SK-N-SH (cell line): ENCODE results near the gene KCTD4. TPM values are rescaled to one million over a fixed set of nuclear protein-coding genes. Genes with fewer than 3 reads are reported as not detected.

Experiments
- CTCF ChIA-PET: fragments of 300-600, 350-600 bp; formaldehyde crosslinking; extraction: SDS; loops from one replicate; lab custom pipeline; 2021; lab: Yijun Ruan, JAX
- POLR2A ChIA-PET: fragments of 350-600 bp; sonication (Branson Sonifier 250); formaldehyde crosslinking; extraction: SDS; loops from one replicate; lab custom pipeline; 2020; ENCODE audit warnings: antibody characterized with exemption, inconsistent platforms; lab: Yijun Ruan, JAX
- DNase-seq: peaks from one replicate; pipeline ENCODE4 v3.0.0; 2012
- H2AFZ ChIP-seq: fragments of 200-600 bp; sonication (generic); 2 replicates; pipeline ENCODE4 v1.8.1; 2016; ENCODE audit warnings: antibody characterized with exemption, mild to moderate bottlenecking, low read depth
- H3F3A ChIP-seq: fragments of 200-600 bp; sonication (generic); replicated peaks from 2 replicates; pipeline ENCODE3; 2016; ENCODE audit warnings: antibody characterized with exemption, mild to moderate bottlenecking; ENCODE audit not compliant: insufficient read depth
- H3K27ac ChIP-seq, 2 experiments: fragments of 200-500 bp in 1 of 2; fragments of 200-600 bp in 1 of 2; sonication (Bioruptor generic) in 1 of 2; sonication (generic), shearing (Covaris generic) in 1 of 2; 2 replicates each; pipeline versions ENCODE4 v1.5.1 to v1.6.1; 2014 to 2016; ENCODE audit warnings: low read depth in 2 of 2, inconsistent platforms in 1 of 2, low read length in 1 of 2, mild to moderate bottlenecking in 1 of 2, mixed read lengths in 1 of 2
- H3K27me3 ChIP-seq: fragments of 200-600 bp; sonication (generic), shearing (Covaris generic); 2 replicates; pipeline ENCODE4 v1.6.1; 2016; ENCODE audit warnings: mixed run types; ENCODE audit not compliant: insufficient read depth
- H3K36me3 ChIP-seq, 2 experiments: fragments of 200-500 bp in 1 of 2; fragments of 200-600 bp in 1 of 2; sonication (Bioruptor generic) in 1 of 2; sonication (generic) in 1 of 2; replicated peaks in 1 of 2; 2 replicates each; pipeline versions ENCODE3 to v1.5.1; 2014 to 2016; ENCODE audit warnings: low read length in 1 of 2, mild to moderate bottlenecking in 1 of 2; ENCODE audit not compliant: insufficient read depth in 2 of 2, control insufficient read depth in 1 of 2
- H3K4me1 ChIP-seq, 2 experiments: fragments of 200-500 bp in 1 of 2; fragments of 200-600 bp in 1 of 2; sonication (Bioruptor generic) in 1 of 2; sonication (generic), shearing (Covaris generic) in 1 of 2; 2 replicates each; pipeline versions ENCODE4 v1.5.1 to v1.6.1; 2014 to 2016; ENCODE audit warnings: low read depth in 1 of 2, low read length in 1 of 2, mixed run types in 1 of 2; ENCODE audit not compliant: insufficient read depth in 2 of 2, control insufficient read depth in 1 of 2
- H3K4me2 ChIP-seq: fragments of 200-600 bp; sonication (generic), shearing (Covaris generic); 2 replicates; pipeline ENCODE4 v1.6.1; 2017; ENCODE audit warnings: mixed run types
- H3K4me3 ChIP-seq, 2 experiments: fragments of 200-500 bp in 1 of 2; fragments of 200-600 bp in 1 of 2; sonication (Bioruptor generic) in 1 of 2; sonication (generic), shearing (Covaris generic) in 1 of 2; 2 replicates each; pipeline versions ENCODE4 v1.5.1 to v1.8.1; 2014 to 2016; ENCODE audit warnings: low read depth in 2 of 2, inconsistent platforms in 1 of 2, low read length in 1 of 2, mild to moderate bottlenecking in 1 of 2, mixed read lengths in 1 of 2, moderate library complexity in 1 of 2
- H3K79me2 ChIP-seq: fragments of 200-600 bp; sonication (generic); 2 replicates; pipeline ENCODE4 v1.8.1; 2017; ENCODE audit warnings: mild to moderate bottlenecking; ENCODE audit not compliant: insufficient read depth
- H3K9ac ChIP-seq: fragments of 200-600 bp; sonication (generic); 2 replicates; pipeline ENCODE4 v1.6.1; 2017; ENCODE audit warnings: mixed run types
- H3K9me2 ChIP-seq: fragments of 200-600 bp; sonication (generic); 2 replicates; pipeline ENCODE4 v1.6.1; 2017; ENCODE audit warnings: mixed run types
- H3K9me3 ChIP-seq: fragments of 200-600 bp; sonication (generic); 2 replicates; pipeline ENCODE4 v1.6.1; 2017; ENCODE audit warnings: mixed run types, mild to moderate bottlenecking, moderate library complexity
- H4K20me1 ChIP-seq: fragments of 200-600 bp; sonication (generic); 2 replicates; pipeline ENCODE4 v1.6.1; 2017; ENCODE audit warnings: mild to moderate bottlenecking, mixed run types; ENCODE audit not compliant: insufficient read depth
- CHD2 ChIP-seq: fragments of 150-350 bp; IDR thresholded peaks from 2 replicates; pipeline ENCODE4 v1.6.1; 2018; ENCODE audit warnings: low read length; ENCODE audit not compliant: partially characterized antibody
- ELF1 ChIP-seq: IDR thresholded peaks from 2 replicates; pipeline ENCODE4 v1.4.0; 2012
- EP300 ChIP-seq, 2 experiments: IDR thresholded peaks; 2 replicates each; pipeline versions ENCODE4 v1.4.0 to v1.6.1; 2012; ENCODE audit warnings: borderline replicate concordance in 1 of 2, low read depth in 1 of 2, low read length in 1 of 2
- EZH2phosphoT487 ChIP-seq: fragments of 200-600 bp; sonication (generic); IDR thresholded peaks from 2 replicates; pipeline ENCODE4 v1.6.1; 2017; ENCODE audit warnings: low read depth, mixed run types, mild to moderate bottlenecking, antibody characterized with exemption, moderate library complexity, borderline replicate concordance
- FOSL2 ChIP-seq: IDR thresholded peaks from 2 replicates; pipeline ENCODE4 v1.4.0; 2012; ENCODE audit warnings: low read depth, mild to moderate bottlenecking, moderate library complexity, borderline replicate concordance
- FOXM1 ChIP-seq: IDR thresholded peaks from 2 replicates; pipeline ENCODE4 v1.4.0; 2012; ENCODE audit warnings: low read depth, mild to moderate bottlenecking
- GATA2 ChIP-seq: sonication (generic); formaldehyde crosslinking; IDR thresholded peaks from 2 replicates; pipeline ENCODE4 v1.5.0; 2020; ENCODE audit warnings: mild to moderate bottlenecking, missing genetic modification reagents
- JUND ChIP-seq: IDR thresholded peaks from 2 replicates; pipeline ENCODE4 v1.4.0; 2012
- MAX ChIP-seq: IDR thresholded peaks from 2 replicates; pipeline ENCODE4 v1.4.0; 2012; ENCODE audit warnings: low read depth
- NFIC ChIP-seq: IDR thresholded peaks from 2 replicates; pipeline ENCODE4 v1.4.0; 2012; ENCODE audit warnings: borderline replicate concordance
- PBX3 ChIP-seq: IDR thresholded peaks from 2 replicates; pipeline ENCODE4; 2012
- RCOR1 ChIP-seq: fragments of 150-350 bp; IDR thresholded peaks from 2 replicates; pipeline ENCODE4 v1.6.1; 2017; ENCODE audit warnings: antibody characterized with exemption, low read length
- REST ChIP-seq: IDR thresholded peaks from 2 replicates; pipeline ENCODE4 v1.6.1; 2012; ENCODE audit warnings: mild to moderate bottlenecking, low read depth, low read length, moderate library complexity
- TAF1 ChIP-seq: IDR thresholded peaks from 2 replicates; pipeline ENCODE4 v1.6.1; 2012; ENCODE audit warnings: low read depth, mild to moderate bottlenecking, low read length, moderate library complexity, borderline replicate concordance
- TCF12 ChIP-seq: IDR thresholded peaks from 2 replicates; pipeline ENCODE4 v1.4.0; 2012
- TEAD4 ChIP-seq: IDR thresholded peaks from 2 replicates; pipeline ENCODE4 v1.4.0; 2012; ENCODE audit warnings: mild to moderate bottlenecking, borderline replicate concordance; ENCODE audit not compliant: insufficient read depth
- YY1 ChIP-seq: IDR thresholded peaks from 2 replicates; pipeline ENCODE4 v1.4.0; 2012; ENCODE audit warnings: low read depth, mild to moderate bottlenecking
- ZBTB33 ChIP-seq: IDR thresholded peaks from 2 replicates; pipeline ENCODE4 v1.4.0; 2012; ENCODE audit warnings: low read depth, borderline replicate concordance
- whole genome bisulfite sequencing: methylation state at CpG from one replicate; pipeline ENCODE4 v1.1.6; 2017; ENCODE audit warnings: low lambda C conversion rate; 5-methylcytosine and 5-hydroxymethylcytosine counted together
- polyA plus RNA-seq, 3 experiments: library from polyadenylated mRNA; depleted of rRNA; stranded (reverse); fragments of >200 nt; gene quantifications; 2 replicates each; pipeline ENCODE4 v1.2.3, GENCODE V29; 2012
- TF ChIP-seq, protein P1 (sequence below): IDR thresholded peaks from 2 replicates; pipeline ENCODE4 v1.4.0; 2012; ENCODE audit warnings: low read depth, borderline replicate concordance
- TF ChIP-seq, protein P2 (sequence below): fragments of 150-350 bp; IDR thresholded peaks from 2 replicates; pipeline ENCODE4 v1.6.1; 2017; ENCODE audit warnings: antibody characterized with exemption, low read length, low read depth, borderline replicate concordance

KCTD4 gene
- polyA plus RNA-seq, 1 of the 3 experiments (the other 2 are of a cell fraction), result 0.56 TPM

DNA sequence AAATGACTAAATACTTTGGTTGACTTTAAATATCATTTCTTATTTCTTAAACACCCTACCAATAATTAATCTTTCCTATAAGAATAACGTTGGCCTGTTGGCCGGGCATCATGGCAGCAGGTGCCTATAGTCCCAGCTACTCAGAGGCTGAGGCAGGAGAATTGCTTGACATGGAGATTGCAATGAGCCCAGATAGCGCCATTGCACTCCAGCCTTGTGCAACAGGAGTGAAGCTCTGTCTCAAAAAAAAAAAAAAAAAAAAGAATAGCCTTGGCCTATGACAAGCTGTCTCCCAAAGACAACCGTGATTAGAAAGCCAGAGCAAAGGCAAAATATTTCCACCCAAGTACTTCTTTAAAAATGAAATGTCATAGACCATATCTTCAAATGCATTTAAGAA is 24.5 kb upstream of the KCTD4 start:
- no peaks in the 10 kb centered on the region for H3K9me3 ChIP-seq
- WGBS, result 98% methylated on average over 4 of the region's 4 CpGs
- DNase-seq, result no peak
- H3K27ac ChIP-seq, result no peak overlapping the region
- H3K9me2 ChIP-seq, result no peaks in the 10 kb centered on the region
- TF ChIP-seq MAX, result no peak
- TF ChIP-seq, all 33 proteins: peak for 0
- H3K4me1 ChIP-seq, result peaks cover 0 to 15% of the 10 kb centered on the region in 2 experiments; a peak in 2 of 4 replicates
- H3K4me3 ChIP-seq, result no peak overlapping the region
- ChIA-PET POLR2A (no interaction called here), CTCF (no interaction called here)
- no peak overlapping the region for H2AFZ ChIP-seq
- no peaks in the 10 kb centered on the region for H4K20me1 ChIP-seq
- H3K27me3 ChIP-seq, result no peaks in the 10 kb centered on the region
- H3K9ac ChIP-seq, result no peak overlapping the region
- H3K79me2 ChIP-seq, result peaks cover 14% of the 10 kb centered on the region; the same call in 1 of the 2 replicates
- no peak overlapping the region for H3K4me2 ChIP-seq
- H3F3A ChIP-seq, result peaks cover 8% of the 10 kb centered on the region
- peaks cover 0 to 3% of the 10 kb centered on the region in 2 experiments for H3K36me3 ChIP-seq

DNA sequence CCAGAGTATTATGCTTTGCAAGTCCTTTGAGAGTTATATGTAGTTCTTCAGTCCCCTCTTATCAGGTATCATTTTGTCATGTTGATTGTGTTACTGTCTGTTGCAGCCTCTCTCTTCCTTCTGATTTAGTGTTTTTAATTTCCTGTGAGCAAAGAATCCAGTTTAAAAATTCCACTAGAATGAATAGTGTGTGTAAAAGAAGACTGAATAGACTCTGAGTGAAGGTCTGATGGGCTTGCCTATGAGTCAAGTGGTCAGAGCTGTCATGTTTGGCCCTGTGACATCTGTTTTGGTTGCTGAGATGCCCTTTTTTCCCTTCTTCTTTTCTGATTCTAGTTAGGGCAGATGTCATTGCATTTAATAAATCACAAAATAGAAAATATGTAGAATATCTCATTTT is 23.3 kb upstream of the KCTD4 start:
- Histone ChIP-seq H4K20me1 (no peaks in the 10 kb centered on the region), H2AFZ (no peak overlapping the region), H3K27me3 (no peaks in the 10 kb centered on the region), H3K9me3 (no peaks in the 10 kb centered on the region), H3K9me2 (no peaks in the 10 kb centered on the region), H3K79me2 (peaks cover 16% of the 10 kb centered on the region; the same call in 1 of the 2 replicates), H3F3A (peaks cover 16% of the 10 kb centered on the region), H3K4me3 (no peak overlapping the region), H3K36me3 (peaks cover 0 to 3% of the 10 kb centered on the region in 2 experiments), H3K4me1 (peaks cover 0 to 22% of the 10 kb centered on the region in 2 experiments; a peak in 2 of 4 replicates), H3K4me2 (no peak overlapping the region), H3K27ac (peak overlapping the region in 1 of 2 experiments; percentile 26; a peak in 2 of 4 replicates), H3K9ac (no peak overlapping the region)
- TF ChIP-seq ELF1 (no peak), JUND (peak; percentile 31; the same call in 1 of the 2 replicates), PBX3 (peak; percentile 76), NFIC (peak; percentile 18; the same call in 1 of the 2 replicates), EP300 (IDR thresholded peaks at IDR 0.05; ENCODE audit: borderline replicate concordance in 1 of 2, low read depth in 1 of 2, low read length in 1 of 2) (peak in 1 of 2 experiments; percentile 55; a peak in 1 of 4 replicates), FOSL2 (peak; percentile 31; the same call in 1 of the 2 replicates), FOXM1 (no peak), TCF12 (peak; percentile 44), ZBTB33 (no peak), REST (no peak), EZH2phosphoT487 (no peak), CHD2 (no peak), RCOR1 (no peak), TAF1 (no peak), YY1 (no peak), GATA2 (no peak), TEAD4 (no peak)
- TF ChIP-seq, protein P1, sequence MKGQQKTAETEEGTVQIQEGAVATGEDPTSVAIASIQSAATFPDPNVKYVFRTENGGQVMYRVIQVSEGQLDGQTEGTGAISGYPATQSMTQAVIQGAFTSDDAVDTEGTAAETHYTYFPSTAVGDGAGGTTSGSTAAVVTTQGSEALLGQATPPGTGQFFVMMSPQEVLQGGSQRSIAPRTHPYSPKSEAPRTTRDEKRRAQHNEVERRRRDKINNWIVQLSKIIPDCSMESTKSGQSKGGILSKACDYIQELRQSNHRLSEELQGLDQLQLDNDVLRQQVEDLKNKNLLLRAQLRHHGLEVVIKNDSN, result no peak
- TF ChIP-seq, protein P2, sequence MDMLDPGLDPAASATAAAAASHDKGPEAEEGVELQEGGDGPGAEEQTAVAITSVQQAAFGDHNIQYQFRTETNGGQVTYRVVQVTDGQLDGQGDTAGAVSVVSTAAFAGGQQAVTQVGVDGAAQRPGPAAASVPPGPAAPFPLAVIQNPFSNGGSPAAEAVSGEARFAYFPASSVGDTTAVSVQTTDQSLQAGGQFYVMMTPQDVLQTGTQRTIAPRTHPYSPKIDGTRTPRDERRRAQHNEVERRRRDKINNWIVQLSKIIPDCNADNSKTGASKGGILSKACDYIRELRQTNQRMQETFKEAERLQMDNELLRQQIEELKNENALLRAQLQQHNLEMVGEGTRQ, result no peak
- CTCF ChIA-PET, result no interaction called here
- POLR2A ChIA-PET, result no interaction called here
- DNase-seq, result no peak
